C4-2B (cell line): ENCODE data around the gene TMEM161A.
"Not testable (repeated sequence)": the region's sequence is repeated elsewhere in the genome, so short reads cannot be mapped to it uniquely, and the experiment has no call there.

Experiments
- ZFX ChIP-seq: fragments of 450-650 bp; IDR thresholded peaks from 2 replicates; pipeline ENCODE4 v1.6.1; 2017
- TF ChIP-seq, protein P1 (sequence below): fragments of 450-650 bp; conservative IDR thresholded peaks from 2 replicates; pipeline ENCODE4 v1.5.1; 2017; ENCODE audit warnings: mild to moderate bottlenecking

DNA sequence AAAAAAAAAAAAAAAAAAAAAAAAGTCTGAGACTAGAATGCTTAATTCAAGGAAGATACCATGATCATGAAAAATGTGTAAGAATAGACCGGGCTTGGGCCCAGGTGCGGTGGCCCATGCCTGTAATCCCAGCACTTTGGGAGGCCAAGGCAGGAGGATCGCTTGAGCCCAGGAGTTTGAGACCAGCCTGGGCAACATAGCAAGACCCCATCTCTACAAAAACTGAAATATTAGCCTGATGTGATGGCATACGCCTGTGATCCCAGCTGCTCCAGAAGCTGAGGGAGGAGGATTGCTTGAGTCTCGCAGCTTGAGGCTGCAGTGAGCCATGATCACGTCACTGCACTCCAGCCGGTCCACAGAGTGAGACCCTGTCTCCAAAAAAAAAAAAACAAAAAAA lies 31.3 kb downstream of the TMEM161A start:
- TF ChIP-seq, protein P1, sequence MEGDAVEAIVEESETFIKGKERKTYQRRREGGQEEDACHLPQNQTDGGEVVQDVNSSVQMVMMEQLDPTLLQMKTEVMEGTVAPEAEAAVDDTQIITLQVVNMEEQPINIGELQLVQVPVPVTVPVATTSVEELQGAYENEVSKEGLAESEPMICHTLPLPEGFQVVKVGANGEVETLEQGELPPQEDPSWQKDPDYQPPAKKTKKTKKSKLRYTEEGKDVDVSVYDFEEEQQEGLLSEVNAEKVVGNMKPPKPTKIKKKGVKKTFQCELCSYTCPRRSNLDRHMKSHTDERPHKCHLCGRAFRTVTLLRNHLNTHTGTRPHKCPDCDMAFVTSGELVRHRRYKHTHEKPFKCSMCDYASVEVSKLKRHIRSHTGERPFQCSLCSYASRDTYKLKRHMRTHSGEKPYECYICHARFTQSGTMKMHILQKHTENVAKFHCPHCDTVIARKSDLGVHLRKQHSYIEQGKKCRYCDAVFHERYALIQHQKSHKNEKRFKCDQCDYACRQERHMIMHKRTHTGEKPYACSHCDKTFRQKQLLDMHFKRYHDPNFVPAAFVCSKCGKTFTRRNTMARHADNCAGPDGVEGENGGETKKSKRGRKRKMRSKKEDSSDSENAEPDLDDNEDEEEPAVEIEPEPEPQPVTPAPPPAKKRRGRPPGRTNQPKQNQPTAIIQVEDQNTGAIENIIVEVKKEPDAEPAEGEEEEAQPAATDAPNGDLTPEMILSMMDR, result not testable (repeated sequence)
- TF ChIP-seq ZFX, result not testable (repeated sequence)
